BE2C (cell line): Measurements from ENCODE around the gene DEDD2.

ENCODE experiments used
- DNase-seq: peaks from one replicate; pipeline ENCODE4 v3.0.0-alpha.2; 2020
- H3K27me3 ChIP-seq: fragments of 250-450 bp; sonication (Bioruptor Pico); 2 replicates; pipeline ENCODE4 v1.5.1; 2020; ENCODE audit warnings: mild to moderate bottlenecking
- H3K36me3 ChIP-seq: fragments of 250-450 bp; sonication (Bioruptor Pico); 2 replicates; pipeline ENCODE4 v1.5.1; 2020; ENCODE audit warnings: mild to moderate bottlenecking
- H3K4me1 ChIP-seq: fragments of 250-450 bp; sonication (Bioruptor Pico); 2 replicates; pipeline ENCODE4 v1.5.1; 2020
- H3K4me3 ChIP-seq: 2 replicates; pipeline ENCODE4 v1.5.1; 2011; ENCODE audit warnings: low read depth, low read length
- H3K9me3 ChIP-seq: fragments of 250-450 bp; sonication (Bioruptor Pico); 2 replicates; pipeline ENCODE4 v1.5.1; 2020
- CTCF ChIP-seq: IDR thresholded peaks from 2 replicates; pipeline ENCODE4 v1.5.1; 2012; ENCODE audit warnings: mild to moderate bottlenecking, low read depth, low read length

The DEDD2 gene

GRCh38 chr19:42248270-42249148 lies 31.0 kb upstream of the DEDD2 start:
- peaks cover 19% of the 10 kb centered on the region for H3K4me1 ChIP-seq
- H3K4me3 ChIP-seq: no peak overlapping the region

GRCh38 chr19:42247640-42248199 lies 30.2 kb upstream of the DEDD2 start:
- Histone ChIP-seq H3K9me3 (no peaks in the 10 kb centered on the region), H3K4me3 (no peak overlapping the region), H3K4me1 (peaks cover 19% of the 10 kb centered on the region), H3K27me3 (no peaks in the 10 kb centered on the region), H3K36me3 (peaks cover 23% of the 10 kb centered on the region)
- DNase-seq: no peak
- no peak for TF ChIP-seq CTCF

More at GRCh38 chr19:42248270-42249148, 31.0 kb upstream of the DEDD2 start:
- no peaks in the 10 kb centered on the region for H3K27me3 ChIP-seq
- DNase-seq: no peak
- no peaks in the 10 kb centered on the region for H3K9me3 ChIP-seq
- peaks cover 23% of the 10 kb centered on the region for H3K36me3 ChIP-seq
- no peak for TF ChIP-seq CTCF

GRCh38 chr19:42246922-42247639 lies 29.6 kb upstream of the DEDD2 start:
- H3K27me3 ChIP-seq: no peaks in the 10 kb centered on the region
- peaks cover 19% of the 10 kb centered on the region for H3K4me1 ChIP-seq
- TF ChIP-seq CTCF: no peak
- H3K36me3 ChIP-seq: peaks cover 23% of the 10 kb centered on the region
- H3K9me3 ChIP-seq: no peaks in the 10 kb centered on the region
- H3K4me3 ChIP-seq: no peak overlapping the region
- DNase-seq: no peak

- peaks cover 12% of the 10 kb centered on the region for H3K4me1 ChIP-seq
- no peaks in the 10 kb centered on the region for H3K27me3 ChIP-seq
- no peak overlapping the region for H3K4me3 ChIP-seq
- peaks cover 23% of the 10 kb centered on the region for H3K36me3 ChIP-seq
- DNase-seq: peak; percentile 83
- peak; percentile 75 for TF ChIP-seq CTCF
- no peaks in the 10 kb centered on the region for H3K9me3 ChIP-seq
Measured at GRCh38 chr19:42246143-42246921, 28.9 kb upstream of the DEDD2 start.

GRCh38 chr19:42245231-42245630 lies 27.8 kb upstream of the DEDD2 start:
- Histone ChIP-seq H3K27me3 (no peaks in the 10 kb centered on the region), H3K4me3 (no peak overlapping the region), H3K9me3 (no peaks in the 10 kb centered on the region), H3K36me3 (peaks cover 22% of the 10 kb centered on the region), H3K4me1 (peaks cover 10% of the 10 kb centered on the region)
- DNase-seq: no peak
- TF ChIP-seq CTCF: no peak
